ENCODE measurements around the gene TTC5. TPM values are rescaled to one million over a fixed set of nuclear protein-coding genes. Genes with fewer than 3 reads are reported as not detected.

TTC5 gene
- total RNA-seq, 1 donor from 2014 or later: 4.0 TPM

DNA sequence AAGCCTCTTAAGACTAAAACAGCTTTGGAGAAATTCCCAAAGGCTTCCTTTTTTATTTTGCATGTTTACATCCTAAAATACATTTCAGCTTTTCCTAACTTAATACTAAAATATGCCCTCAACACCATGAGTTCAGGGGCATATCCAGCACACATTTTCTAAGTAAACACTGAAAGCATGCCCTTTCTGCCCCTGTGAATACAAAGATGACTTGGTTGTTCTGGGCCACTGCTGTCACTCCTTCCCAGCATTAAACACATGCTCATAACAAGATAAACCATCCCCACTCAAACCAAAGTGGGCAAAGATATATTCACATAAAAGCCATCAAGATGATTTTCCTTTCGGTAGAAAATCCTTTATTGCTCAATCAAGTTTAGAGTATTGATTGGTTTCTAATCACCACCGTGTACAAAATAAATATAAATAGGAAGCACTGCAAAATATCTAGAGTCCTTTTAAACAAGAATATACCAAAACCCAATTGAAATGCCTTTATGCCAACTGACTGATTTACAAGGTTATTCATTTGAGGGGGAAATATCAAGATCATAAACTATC, 25.4 kb upstream of the TTC5 start:
- no peak for DNase-seq (ENCODE audit: low read depth)
- no peak overlapping the region for H3K4me3 ChIP-seq (ENCODE audit: low read depth, low read length)
- TF ChIP-seq, protein P1, sequence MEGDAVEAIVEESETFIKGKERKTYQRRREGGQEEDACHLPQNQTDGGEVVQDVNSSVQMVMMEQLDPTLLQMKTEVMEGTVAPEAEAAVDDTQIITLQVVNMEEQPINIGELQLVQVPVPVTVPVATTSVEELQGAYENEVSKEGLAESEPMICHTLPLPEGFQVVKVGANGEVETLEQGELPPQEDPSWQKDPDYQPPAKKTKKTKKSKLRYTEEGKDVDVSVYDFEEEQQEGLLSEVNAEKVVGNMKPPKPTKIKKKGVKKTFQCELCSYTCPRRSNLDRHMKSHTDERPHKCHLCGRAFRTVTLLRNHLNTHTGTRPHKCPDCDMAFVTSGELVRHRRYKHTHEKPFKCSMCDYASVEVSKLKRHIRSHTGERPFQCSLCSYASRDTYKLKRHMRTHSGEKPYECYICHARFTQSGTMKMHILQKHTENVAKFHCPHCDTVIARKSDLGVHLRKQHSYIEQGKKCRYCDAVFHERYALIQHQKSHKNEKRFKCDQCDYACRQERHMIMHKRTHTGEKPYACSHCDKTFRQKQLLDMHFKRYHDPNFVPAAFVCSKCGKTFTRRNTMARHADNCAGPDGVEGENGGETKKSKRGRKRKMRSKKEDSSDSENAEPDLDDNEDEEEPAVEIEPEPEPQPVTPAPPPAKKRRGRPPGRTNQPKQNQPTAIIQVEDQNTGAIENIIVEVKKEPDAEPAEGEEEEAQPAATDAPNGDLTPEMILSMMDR (conservative IDR thresholded peaks at IDR 0.05; ENCODE audit: low read depth, low read length): no peak

DNA sequence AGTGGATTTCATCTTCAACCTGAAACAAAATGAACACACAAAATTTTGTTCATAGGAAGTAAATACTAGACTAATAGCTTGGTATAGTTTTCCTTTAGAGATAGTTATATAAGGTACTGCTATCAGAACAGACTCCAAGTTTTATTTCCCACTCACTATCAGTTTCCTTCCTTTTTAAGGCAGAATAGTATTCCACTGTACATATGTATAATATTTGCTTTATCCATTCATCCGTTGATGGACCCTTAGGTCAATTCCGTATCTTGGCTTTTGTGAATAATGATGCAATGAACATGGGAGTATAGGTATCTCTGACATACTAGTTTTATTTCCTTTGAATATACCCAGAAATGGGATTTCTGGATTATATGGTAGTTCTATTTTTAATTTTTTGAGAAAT, 23.6 kb upstream of the TTC5 start:
- DNase-seq (ENCODE audit: low read depth): no peak
- no peak overlapping the region for H3K4me3 ChIP-seq (ENCODE audit: low read depth, low read length)
- TF ChIP-seq, protein P1 (conservative IDR thresholded peaks at IDR 0.05; ENCODE audit: low read depth, low read length): no peak

DNA sequence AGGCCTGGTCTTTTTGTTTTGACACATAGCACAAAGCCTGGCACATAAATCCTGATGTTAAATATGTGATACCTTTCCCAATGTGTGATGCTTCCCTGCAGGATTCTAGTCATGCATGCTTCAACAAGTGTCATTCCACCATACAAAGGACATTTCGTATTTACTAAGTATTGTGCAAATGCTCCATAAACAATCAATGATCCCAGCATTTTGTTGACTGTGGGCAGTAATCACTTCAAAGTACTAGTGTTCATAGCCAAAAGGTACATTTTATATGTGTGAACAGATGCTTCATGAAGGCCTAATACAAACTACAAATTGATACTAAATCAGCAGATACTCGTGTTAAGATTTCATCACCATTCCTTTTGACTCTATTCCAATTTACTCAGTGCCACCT, 23.0 kb upstream of the TTC5 start:
- H3K4me3 ChIP-seq (ENCODE audit: low read depth, low read length): no peak overlapping the region
- no peak for DNase-seq (ENCODE audit: low read depth)
- TF ChIP-seq, protein P1 (conservative IDR thresholded peaks at IDR 0.05; ENCODE audit: low read depth, low read length): no peak

DNA sequence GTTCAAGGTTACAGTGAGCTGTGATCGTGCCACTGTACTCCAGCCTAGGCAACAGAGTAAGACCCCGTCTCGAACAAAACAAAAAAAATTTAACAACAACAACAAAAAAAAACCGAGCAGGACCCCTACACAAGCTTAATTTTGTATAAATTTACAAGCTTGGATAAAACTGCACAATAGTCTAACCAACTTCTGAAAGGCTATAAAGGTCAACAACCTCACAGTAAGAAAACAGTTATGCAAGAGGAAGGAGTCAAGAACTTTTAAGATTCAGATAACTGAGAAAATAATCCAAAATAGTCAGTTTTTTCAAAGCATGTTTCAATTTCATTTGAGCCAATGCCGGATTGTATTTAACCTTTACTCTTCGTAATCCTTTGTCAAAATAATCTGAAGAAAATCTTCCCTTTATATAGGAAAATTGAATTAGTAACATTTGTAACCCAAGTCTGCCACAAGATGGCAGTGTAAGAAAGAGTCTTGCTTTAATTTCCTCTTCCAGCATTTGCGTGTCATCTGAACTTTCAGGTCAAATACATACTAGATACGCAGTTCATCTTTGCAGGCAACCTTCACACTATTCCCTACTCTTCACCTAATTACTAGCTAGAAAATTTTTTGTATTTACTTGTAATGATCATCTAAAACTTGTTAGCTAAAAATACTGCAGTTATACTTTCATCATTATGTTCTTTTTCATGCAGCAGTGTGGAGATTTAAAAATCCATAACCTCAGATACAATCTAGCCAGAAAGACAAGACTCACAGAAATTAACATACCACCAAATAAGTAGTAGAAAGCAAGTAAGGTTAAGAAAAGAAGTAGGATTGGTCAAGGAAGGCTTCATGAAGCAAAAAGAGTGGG, 21.5 kb upstream of the TTC5 start:
- no peak for DNase-seq (ENCODE audit: low read depth)
- no peak overlapping the region for H3K4me3 ChIP-seq (ENCODE audit: low read depth, low read length)
- TF ChIP-seq, protein P1 (conservative IDR thresholded peaks at IDR 0.05; ENCODE audit: low read depth, low read length): peak; percentile 75

DNA sequence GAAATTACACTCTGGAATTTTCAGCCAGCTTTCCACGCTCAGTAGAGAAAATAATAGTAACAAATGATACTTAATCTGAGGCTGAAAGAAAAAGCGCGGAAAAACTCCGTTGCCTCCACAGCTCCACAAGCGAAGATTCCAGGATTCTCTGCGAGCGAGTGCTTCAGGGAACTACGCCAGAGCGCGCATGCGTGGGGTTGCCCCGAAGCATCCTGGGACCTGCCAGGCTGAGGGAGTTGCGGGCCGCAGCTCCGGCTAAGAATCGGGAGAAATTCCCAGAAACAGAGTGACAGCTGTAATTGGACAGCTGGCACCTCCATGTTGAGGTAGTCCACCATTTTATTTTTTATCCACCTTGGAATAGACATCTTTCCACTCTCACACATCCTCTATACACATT, 12.0 kb upstream of the TTC5 start:
- no peak for DNase-seq (ENCODE audit: low read depth)
- no peak overlapping the region for H3K4me3 ChIP-seq (ENCODE audit: low read depth, low read length)
- TF ChIP-seq, protein P1 (conservative IDR thresholded peaks at IDR 0.05; ENCODE audit: low read depth, low read length): no peak

DNA sequence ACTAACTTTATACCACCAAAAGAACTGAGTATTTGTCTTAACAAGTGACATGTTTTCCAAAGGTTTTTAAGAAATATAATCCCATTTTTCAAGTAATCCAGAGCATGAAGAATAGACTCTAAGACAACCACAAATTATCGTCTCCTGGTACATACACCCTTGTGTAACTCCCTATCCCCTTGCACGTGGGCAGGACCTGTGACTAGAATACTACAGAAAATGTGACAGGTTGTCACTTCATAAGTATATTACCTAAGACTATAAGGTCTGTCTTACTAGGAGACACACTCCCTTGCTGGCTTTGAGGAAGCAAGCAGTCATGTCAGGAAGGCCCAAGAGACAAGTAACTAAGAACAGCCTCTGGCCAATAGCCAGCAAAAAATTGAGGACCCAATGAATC, 8.3 kb upstream of the TTC5 start:
- no peak for DNase-seq (ENCODE audit: low read depth)
- TF ChIP-seq, protein P1 (conservative IDR thresholded peaks at IDR 0.05; ENCODE audit: low read depth, low read length): no peak
- H3K4me3 ChIP-seq (ENCODE audit: low read depth, low read length): no peak overlapping the region

DNA sequence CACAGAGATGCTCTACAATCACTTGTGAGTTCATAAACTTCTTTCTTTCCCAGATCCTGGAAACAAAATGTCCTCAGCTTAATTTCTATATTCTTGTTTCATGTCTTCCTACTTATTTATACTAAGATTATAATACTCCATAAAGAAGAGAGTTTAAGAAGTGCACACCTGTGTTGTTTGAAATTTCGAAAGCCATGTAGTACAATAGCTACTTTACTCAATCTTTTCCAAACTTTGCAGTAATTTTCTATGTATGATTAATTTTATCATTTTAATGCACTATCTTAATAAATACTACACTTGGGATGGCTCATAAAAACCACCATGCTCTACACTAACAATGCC, 300 bp upstream of the TTC5 start:
- no peak for DNase-seq (ENCODE audit: low read depth)
- TF ChIP-seq, protein P1 (conservative IDR thresholded peaks at IDR 0.05; ENCODE audit: low read depth, low read length): no peak
- peak overlapping the region; percentile 72 for H3K4me3 ChIP-seq (ENCODE audit: low read depth, low read length)

Data from epithelial cell of proximal tubule (primary cell).